ENCODE results near the gene SHOC2.

Gene SHOC2

GRCh38 chr10:111023060-111023459 lies 103.7 kb downstream of the SHOC2 start:
- TF ChIP-seq CTCF (conservative IDR thresholded peaks at IDR 0.05; ENCODE audit: low read depth, low read length) = no peak
- no peak for DNase-seq (ENCODE audit: low read depth)
- H3K4me3 ChIP-seq (ENCODE audit: low read length) = no peak overlapping the region

GRCh38 chr10:111030042-111030750 lies 110.8 kb downstream of the SHOC2 start:
- no peak overlapping the region for H3K4me3 ChIP-seq (ENCODE audit: low read length)
- no peak for DNase-seq (ENCODE audit: low read depth)
- TF ChIP-seq CTCF (conservative IDR thresholded peaks at IDR 0.05; ENCODE audit: low read depth, low read length) = no peak

GRCh38 chr10:111034598-111035310 lies 115.3 kb downstream of the SHOC2 start:
- no peak for TF ChIP-seq CTCF (conservative IDR thresholded peaks at IDR 0.05; ENCODE audit: low read depth, low read length)
- H3K4me3 ChIP-seq (ENCODE audit: low read length) = no peak overlapping the region
- peak; percentile 1 for DNase-seq (ENCODE audit: low read depth)

GRCh38 chr10:111035542-111035941 lies 116.1 kb downstream of the SHOC2 start:
- no peak overlapping the region for H3K4me3 ChIP-seq (ENCODE audit: low read length)
- no peak for DNase-seq (ENCODE audit: low read depth)
- no peak for TF ChIP-seq CTCF (conservative IDR thresholded peaks at IDR 0.05; ENCODE audit: low read depth, low read length)

GRCh38 chr10:111037858-111038257 lies 118.5 kb downstream of the SHOC2 start:
- no peak for TF ChIP-seq CTCF (conservative IDR thresholded peaks at IDR 0.05; ENCODE audit: low read depth, low read length)
- H3K4me3 ChIP-seq (ENCODE audit: low read length) = no peak overlapping the region
- no peak for DNase-seq (ENCODE audit: low read depth)

- no peak for DNase-seq (ENCODE audit: low read depth)
- no peak for TF ChIP-seq CTCF (conservative IDR thresholded peaks at IDR 0.05; ENCODE audit: low read depth, low read length)
- H3K4me3 ChIP-seq (ENCODE audit: low read length) = no peak overlapping the region
Observed at GRCh38 chr10:111039522-111039921, 120.1 kb downstream of the SHOC2 start.

GRCh38 chr10:111057006-111057405 lies 137.6 kb downstream of the SHOC2 start:
- DNase-seq (ENCODE audit: low read depth) = no peak
- TF ChIP-seq CTCF (conservative IDR thresholded peaks at IDR 0.05; ENCODE audit: low read depth, low read length) = no peak
- no peak overlapping the region for H3K4me3 ChIP-seq (ENCODE audit: low read length)
